GM23248 (cell line): Measurements from ENCODE around the gene HMG20B. TPM values are rescaled to one million over a fixed set of nuclear protein-coding genes. Genes with fewer than 3 reads are reported as not detected.

Experiments used
- DNase-seq: peaks from one replicate; pipeline ENCODE4 v3.0.0-alpha.2; 2015
- H2AFZ ChIP-seq: fragments of 200-600 bp; sonication (generic); 2 replicates; pipeline ENCODE4 v1.6.1; 2016; ENCODE audit warnings: antibody characterized with exemption
- H3F3A ChIP-seq: fragments of 200-600 bp; sonication (generic); 2 replicates; pipeline ENCODE4 v1.6.1; 2016; ENCODE audit warnings: mild to moderate bottlenecking, antibody characterized with exemption, mixed run types; ENCODE audit not compliant: insufficient read depth
- H3K27ac ChIP-seq: fragments of 200-600 bp; sonication (generic); 2 replicates; pipeline ENCODE4 v1.5.1; 2016; ENCODE audit warnings: mild to moderate bottlenecking
- H3K27me3 ChIP-seq: fragments of 200-600 bp; sonication (generic); replicated peaks from 2 replicates; pipeline ENCODE4 v1.6.1; 2016; ENCODE audit warnings: mild to moderate bottlenecking; ENCODE audit not compliant: insufficient read depth
- H3K36me3 ChIP-seq: fragments of 200-600 bp; sonication (generic); 2 replicates; pipeline ENCODE4 v1.6.1; 2016; ENCODE audit warnings: low read depth, mild to moderate bottlenecking
- H3K4me1 ChIP-seq: fragments of 200-600 bp; sonication (generic); 2 replicates; pipeline ENCODE4 v1.6.1; 2016; ENCODE audit warnings: mild to moderate bottlenecking; ENCODE audit not compliant: insufficient read depth
- H3K4me2 ChIP-seq: fragments of 200-600 bp; sonication (generic); one replicate; pipeline ENCODE4 v1.6.1; 2016; ENCODE audit warnings: mild to moderate bottlenecking; ENCODE audit not compliant: unreplicated experiment
- H3K4me3 ChIP-seq: fragments of 200-600 bp; sonication (generic); 2 replicates; pipeline ENCODE4 v1.5.1; 2016; ENCODE audit warnings: mild to moderate bottlenecking
- H3K79me2 ChIP-seq: fragments of 200-600 bp; sonication (generic); 2 replicates; pipeline ENCODE4 v1.6.1; 2016; ENCODE audit warnings: mild to moderate bottlenecking; ENCODE audit not compliant: insufficient read depth
- H3K9ac ChIP-seq: fragments of 200-600 bp; sonication (generic); 2 replicates; pipeline ENCODE4 v1.6.1; 2016; ENCODE audit warnings: mild to moderate bottlenecking
- H3K9me2 ChIP-seq: fragments of 200-600 bp; sonication (generic); 2 replicates; pipeline ENCODE4 v1.6.1; 2016; ENCODE audit warnings: mixed run types, mild to moderate bottlenecking, moderate library complexity; ENCODE audit not compliant: insufficient read depth
- H3K9me3 ChIP-seq: fragments of 200-600 bp; sonication (generic); one replicate; pipeline ENCODE4 v1.6.1; 2017; ENCODE audit warnings: low read depth
- H4K20me1 ChIP-seq: fragments of 200-600 bp; sonication (generic); 2 replicates; pipeline ENCODE4 v1.6.0; 2016; ENCODE audit not compliant: insufficient read depth
- EZH2 ChIP-seq: fragments of 200-600 bp; sonication (generic); IDR thresholded peaks from 2 replicates; pipeline ENCODE4 v1.6.1; 2018; ENCODE audit warnings: antibody characterized with exemption, mild to moderate bottlenecking; ENCODE audit not compliant: insufficient read depth, poor library complexity, severe bottlenecking
- EZH2phosphoT487 ChIP-seq: fragments of 200-600 bp; sonication (generic); IDR thresholded peaks from 2 replicates; pipeline ENCODE4 v1.6.1; 2018; ENCODE audit warnings: antibody characterized with exemption, moderate library complexity, mild to moderate bottlenecking, low read depth; ENCODE audit not compliant: insufficient read depth
- WGBS, 2 experiments: methylation state at CpG; one replicate each; pipeline ENCODE4 v1.1.6; 2015 to 2017; ENCODE audit warnings: low lambda C conversion rate in 2 of 2, low coverage in 1 of 2; ENCODE audit errors: missing lambda C conversion rate in 2 of 2; 5-methylcytosine and 5-hydroxymethylcytosine counted together
- in situ Hi-C: fragments of 300-500 bp; cut with MboI; formaldehyde crosslinking; loops from 2 replicates; pipeline ENCODE4 v1.15.0; 2020
- polyA plus RNA-seq: library from polyadenylated mRNA; unstranded; fragments of >200 nt; fragmentation: Nextera tagmentation; extraction: Ambion mirVana; gene quantifications from 2 replicates; pipeline ENCODE4 v1.2.1, GENCODE V29; 2016
- total RNA-seq: library from RNA; depleted of rRNA; stranded (reverse); fragments of >200 nt; shearing (Covaris generic); gene quantifications from 2 replicates; pipeline ENCODE4 v1.2.3, GENCODE V29; 2014

Gene HMG20B
- total and polyA plus RNA-seq, 2 experiments from 2014 or later, result 83.9 to 112 TPM

DNA sequence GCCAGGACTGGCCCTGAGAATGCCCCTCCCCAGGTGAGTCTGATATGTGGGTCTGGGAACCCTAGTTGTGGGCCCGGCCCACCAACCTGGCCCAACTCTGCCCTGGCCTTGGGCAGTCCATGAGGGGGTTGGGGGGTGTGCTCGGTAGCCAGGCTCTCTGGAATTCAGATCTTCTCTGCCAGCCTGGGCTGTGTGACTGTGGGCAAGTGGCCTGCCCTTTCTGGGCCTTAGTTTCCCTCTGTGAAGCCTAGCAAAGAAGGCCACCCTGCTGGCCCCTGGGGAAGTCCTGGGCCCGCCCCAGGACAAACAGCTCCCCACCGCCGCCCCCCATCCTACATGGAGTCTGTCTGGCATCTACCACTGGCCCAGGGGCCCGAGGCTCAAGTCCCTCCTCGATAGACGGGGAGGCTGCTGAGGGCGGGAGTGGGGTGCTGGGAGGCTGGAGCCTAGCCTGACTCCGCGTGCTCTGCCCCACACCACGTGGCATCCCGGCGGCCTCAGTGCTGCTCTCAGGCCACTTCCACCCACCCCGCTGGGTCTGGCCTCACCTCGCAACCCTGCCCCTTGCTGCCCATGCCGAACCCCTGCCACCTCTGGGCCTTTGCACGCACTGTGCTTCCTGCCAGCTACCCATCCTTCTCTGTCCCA lies 42.2 kb downstream of the HMG20B start:
- no peaks in the 10 kb centered on the region for H3F3A ChIP-seq
- no peak for DNase-seq
- no peaks in the 10 kb centered on the region for H3K4me1 ChIP-seq
- H2AFZ ChIP-seq, result no peak overlapping the region
- no peaks in the 10 kb centered on the region for H4K20me1 ChIP-seq
- H3K36me3 ChIP-seq, result no peaks in the 10 kb centered on the region
- H3K27ac ChIP-seq, result no peak overlapping the region
- no peaks in the 10 kb centered on the region for H3K79me2 ChIP-seq
- H3K4me3 ChIP-seq, result no peak overlapping the region
- TF ChIP-seq EZH2phosphoT487 (no peak), EZH2 (no peak)
- no peak overlapping the region for H3K4me2 ChIP-seq
- H3K27me3 ChIP-seq, result no peaks in the 10 kb centered on the region
- H3K9me2 ChIP-seq, result no peaks in the 10 kb centered on the region
- WGBS, 2 experiments, result 88 to 94% methylated on average over 14 to 18 of the region's 18 CpGs
- H3K9ac ChIP-seq, result no peak overlapping the region
- in situ Hi-C loops, result loop anchor here (25.0 kb wide), 1 partner anchor 303 kb away; no protein-coding TSS in a partner anchor
- no peaks in the 10 kb centered on the region for H3K9me3 ChIP-seq

DNA sequence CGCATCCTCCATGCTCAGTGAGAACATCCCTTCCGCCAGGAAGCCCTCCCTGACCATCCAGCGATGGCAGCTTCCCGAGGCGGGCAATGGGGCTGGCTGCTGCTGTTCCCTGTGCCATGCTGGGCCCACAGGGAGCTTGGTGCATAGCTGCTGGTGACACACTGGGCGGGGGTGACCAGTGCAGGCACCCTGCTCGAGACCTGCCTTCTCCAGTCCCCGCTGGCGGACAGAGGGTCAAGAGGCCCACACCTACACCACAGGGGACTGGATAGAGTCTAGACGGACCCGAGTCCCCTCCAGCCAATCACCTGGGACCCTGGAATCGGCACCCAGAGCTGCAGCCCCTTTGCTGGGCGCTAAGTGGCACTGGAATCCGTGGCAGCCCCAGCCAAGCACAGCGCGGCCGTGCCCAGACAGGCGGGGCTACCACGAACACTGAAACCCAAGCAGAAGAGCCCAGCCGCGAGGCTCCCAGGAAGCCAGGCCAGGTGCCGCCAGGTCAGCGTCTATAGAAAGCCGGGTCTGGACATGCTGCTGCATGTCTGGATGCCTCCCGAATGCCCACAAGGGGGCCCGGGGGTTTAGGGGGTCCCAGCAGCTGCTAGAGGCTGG lies 42.9 kb downstream of the HMG20B start:
- H3K4me1 ChIP-seq, result no peaks in the 10 kb centered on the region
- TF ChIP-seq EZH2phosphoT487 (no peak), EZH2 (no peak)
- H3K36me3 ChIP-seq, result no peaks in the 10 kb centered on the region
- DNase-seq, result no peak
- H3K79me2 ChIP-seq, result no peaks in the 10 kb centered on the region
- H3K27ac ChIP-seq, result no peak overlapping the region
- H3K27me3 ChIP-seq, result no peaks in the 10 kb centered on the region
- H4K20me1 ChIP-seq, result no peaks in the 10 kb centered on the region
- H3K4me3 ChIP-seq, result no peak overlapping the region
- no peaks in the 10 kb centered on the region for H3F3A ChIP-seq
- no peak overlapping the region for H2AFZ ChIP-seq
- in situ Hi-C loops, result loop anchor here (25.0 kb wide), 1 partner anchor 303 kb away; no protein-coding TSS in a partner anchor
- WGBS, 2 experiments, result 92 to 97% methylated on average over 22 to 25 of the region's 26 CpGs
- no peak overlapping the region for H3K4me2 ChIP-seq
- H3K9me2 ChIP-seq, result no peaks in the 10 kb centered on the region
- H3K9ac ChIP-seq, result no peak overlapping the region
- H3K9me3 ChIP-seq, result no peaks in the 10 kb centered on the region

DNA sequence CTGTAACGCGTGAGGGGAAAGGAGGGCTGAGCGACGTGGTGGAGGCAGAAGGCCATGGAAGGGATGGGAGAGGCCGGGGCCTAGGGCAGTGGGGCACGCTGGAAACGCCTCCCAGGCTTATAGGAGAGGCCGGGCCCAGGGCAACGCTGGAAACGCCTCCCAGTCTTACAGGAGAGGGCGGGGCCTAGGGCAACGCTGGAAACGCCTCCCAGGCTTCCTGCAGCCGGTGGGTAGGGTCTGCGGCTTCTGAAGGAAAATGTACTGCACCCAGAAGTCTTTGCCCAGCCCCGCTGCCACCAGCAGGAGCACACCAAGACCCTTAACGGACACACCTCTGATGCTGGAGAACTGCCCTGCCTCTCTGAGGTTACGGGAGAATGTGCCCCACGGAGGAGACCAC lies 44.7 kb downstream of the HMG20B start:
- H3K4me2 ChIP-seq, result no peak overlapping the region
- no peaks in the 10 kb centered on the region for H3K9me2 ChIP-seq
- no peaks in the 10 kb centered on the region for H3K4me1 ChIP-seq
- in situ Hi-C loops, result loop anchor here (25.0 kb wide), 1 partner anchor 305 kb away; no protein-coding TSS in a partner anchor
- H3K9me3 ChIP-seq, result no peaks in the 10 kb centered on the region
- 92 to 95% methylated on average over 17 to 19 of the region's 19 CpGs for WGBS, 2 experiments
- no peak overlapping the region for H3K27ac ChIP-seq
- H3K36me3 ChIP-seq, result no peaks in the 10 kb centered on the region
- no peaks in the 10 kb centered on the region for H3F3A ChIP-seq
- 0 out of 2 replicates have a peak, but pooled peaks cover 4% of the 10 kb centered on the region for H3K79me2 ChIP-seq
- H2AFZ ChIP-seq, result no peak overlapping the region
- no peak overlapping the region for H3K9ac ChIP-seq
- DNase-seq, result no peak
- H4K20me1 ChIP-seq, result no peaks in the 10 kb centered on the region
- H3K27me3 ChIP-seq, result no peaks in the 10 kb centered on the region
- no peak overlapping the region for H3K4me3 ChIP-seq
- TF ChIP-seq EZH2phosphoT487 (no peak), EZH2 (no peak)

DNA sequence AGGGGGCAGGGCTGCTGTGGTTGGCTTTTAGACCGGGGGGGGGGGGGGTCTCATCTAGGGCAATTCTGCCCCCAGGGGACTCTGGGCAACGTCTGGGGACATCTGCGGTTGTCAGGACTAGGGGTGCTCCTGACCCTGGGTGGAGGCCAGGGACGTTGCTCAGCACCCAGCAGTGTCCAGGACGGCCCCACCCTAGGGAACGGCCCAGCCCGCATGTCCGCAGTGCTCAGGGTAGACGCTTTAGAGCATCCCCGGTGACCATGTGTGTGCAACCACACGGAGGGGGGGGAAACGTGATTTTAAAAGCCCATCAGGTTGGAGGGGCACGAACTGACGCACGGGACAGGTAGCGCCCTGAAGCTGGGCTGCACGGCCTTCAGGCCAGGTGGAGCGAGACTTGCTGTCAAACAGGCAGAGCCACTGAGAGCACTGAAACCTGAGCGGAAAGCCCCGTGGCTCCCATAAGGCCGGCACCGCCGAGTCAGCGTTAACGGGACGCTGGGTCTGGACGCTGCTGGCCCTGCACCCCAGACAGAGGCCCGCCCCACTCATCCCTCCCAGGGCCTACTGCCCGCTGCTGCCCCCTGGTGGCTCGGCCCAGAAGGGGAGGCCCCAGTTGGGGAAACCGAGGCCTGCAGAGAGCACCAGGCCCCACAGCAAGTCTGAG lies 45.5 kb downstream of the HMG20B start:
- Histone ChIP-seq H3K4me2 (no peak overlapping the region), H3K27ac (no peak overlapping the region), H3K4me1 (no peaks in the 10 kb centered on the region), H3K4me3 (no peak overlapping the region), H3K9me2 (no peaks in the 10 kb centered on the region), H3K9ac (no peak overlapping the region), H3K9me3 (no peaks in the 10 kb centered on the region), H2AFZ (no peak overlapping the region), H3K36me3 (no peaks in the 10 kb centered on the region), H3K27me3 (no peaks in the 10 kb centered on the region), H3K79me2 (0 out of 2 replicates have a peak, but pooled peaks cover 8% of the 10 kb centered on the region), H4K20me1 (no peaks in the 10 kb centered on the region), H3F3A (no peaks in the 10 kb centered on the region)
- TF ChIP-seq EZH2phosphoT487 (no peak), EZH2 (no peak)
- 30 to 40% methylated on average over 26 to 28 of the region's 31 CpGs for WGBS, 2 experiments
- DNase-seq, result peak; percentile 82
- in situ Hi-C loops, result loop anchor here (25.0 kb wide), 1 partner anchor 306 kb away; no protein-coding TSS in a partner anchor
